ENCODE results near the gene RBBP5. TPM values are rescaled to one million over a fixed set of nuclear protein-coding genes. Genes with fewer than 3 reads are reported as not detected.

RBBP5 gene
- polyA plus RNA-seq, 1 donor from 2014 or later, result 19.0 TPM

DNA sequence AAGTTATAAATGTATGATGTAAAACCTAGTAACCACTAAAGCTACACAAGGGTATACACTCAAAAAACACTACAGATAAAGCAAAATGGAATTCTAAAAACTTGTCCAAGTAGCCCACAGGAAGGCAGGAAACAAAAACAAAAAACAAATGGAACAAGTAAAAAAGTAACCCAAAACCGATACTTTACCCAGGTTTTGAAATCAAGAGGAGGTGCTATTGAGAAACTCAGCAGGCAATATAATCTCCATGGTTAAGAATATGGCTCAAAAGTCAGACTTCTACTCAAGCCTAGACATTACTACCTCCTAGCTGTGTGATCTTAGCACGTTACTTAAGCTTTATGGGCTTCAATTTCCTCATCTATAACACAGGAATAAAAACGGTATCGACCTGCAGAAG is 13.3 kb downstream of the RBBP5 start:
- H3K36me3 Mint-ChIP-seq, result peaks cover 9% of the 10 kb centered on the region
- no peaks in the 10 kb centered on the region for H3K27me3 Mint-ChIP-seq
- H3K4me1 Mint-ChIP-seq, result peaks cover 14 to 25% (median 18%) of the 10 kb centered on the region in 3 donors
- peak overlapping the region in 1 of 3 donors; percentile 36 for H3K27ac Mint-ChIP-seq
- H3K9me3 Mint-ChIP-seq, result no peaks in the 10 kb centered on the region
- no peak overlapping the region for H3K4me3 Mint-ChIP-seq

- Mint-ChIP-seq H3K36me3 (peaks cover 6% of the 10 kb centered on the region), H3K4me1 (peaks cover 11 to 22% (median 15%) of the 10 kb centered on the region in 3 donors), H3K4me3 (no peak overlapping the region), H3K9me3 (no peaks in the 10 kb centered on the region), H3K27ac (no peak overlapping the region), H3K27me3 (no peaks in the 10 kb centered on the region)
Observed at GRCh38 chr1:205107327-205107726, 14.5 kb downstream of the RBBP5 start.

- Mint-ChIP-seq H3K4me1 (peaks cover 0 to 9% (median 2%) of the 10 kb centered on the region in 3 donors), H3K9me3 (no peaks in the 10 kb centered on the region), H3K4me3 (no peak overlapping the region), H3K27me3 (no peaks in the 10 kb centered on the region), H3K27ac (peak overlapping the region in 1 of 3 donors; percentile 36), H3K36me3 (peaks cover 6% of the 10 kb centered on the region)
Observed at GRCh38 chr1:205102404-205102803, 19.4 kb downstream of the RBBP5 start.

DNA sequence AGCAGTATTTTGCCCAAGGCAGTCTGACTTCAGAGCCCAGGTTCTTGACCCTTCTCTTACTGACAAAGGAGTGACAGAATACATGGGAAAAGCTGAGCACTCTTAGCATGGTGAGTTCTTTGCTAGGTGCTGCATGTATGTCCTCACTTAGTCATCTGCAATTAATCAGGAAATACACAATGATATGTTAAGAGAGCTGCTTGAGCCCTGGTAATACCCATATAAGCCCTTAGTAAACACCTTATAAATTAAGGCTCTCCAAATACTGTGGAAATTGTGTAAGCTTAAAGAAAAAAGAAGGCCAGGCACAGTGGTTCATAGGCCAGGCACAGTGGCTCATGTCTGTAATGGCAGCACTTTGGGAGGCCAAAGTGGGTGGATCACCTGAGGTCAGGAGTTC is 23.5 kb downstream of the RBBP5 start:
- peak overlapping the region in 1 of 3 donors; percentile 10 for H3K27ac Mint-ChIP-seq
- H3K27me3 Mint-ChIP-seq, result no peaks in the 10 kb centered on the region
- H3K9me3 Mint-ChIP-seq, result no peaks in the 10 kb centered on the region
- H3K4me3 Mint-ChIP-seq, result peak overlapping the region in 1 of 4 donors; percentile 28
- H3K36me3 Mint-ChIP-seq, result peaks cover 10% of the 10 kb centered on the region
- H3K4me1 Mint-ChIP-seq, result no peaks in the 10 kb centered on the region

- no peaks in the 10 kb centered on the region for H3K27me3 Mint-ChIP-seq
- H3K9me3 Mint-ChIP-seq, result no peaks in the 10 kb centered on the region
- peaks cover 5% of the 10 kb centered on the region for H3K36me3 Mint-ChIP-seq
- H3K4me3 Mint-ChIP-seq, result no peak overlapping the region
- no peak overlapping the region for H3K27ac Mint-ChIP-seq
- H3K4me1 Mint-ChIP-seq, result no peaks in the 10 kb centered on the region
Observed at GRCh38 chr1:205095422-205095821, 26.4 kb downstream of the RBBP5 start.

DNA sequence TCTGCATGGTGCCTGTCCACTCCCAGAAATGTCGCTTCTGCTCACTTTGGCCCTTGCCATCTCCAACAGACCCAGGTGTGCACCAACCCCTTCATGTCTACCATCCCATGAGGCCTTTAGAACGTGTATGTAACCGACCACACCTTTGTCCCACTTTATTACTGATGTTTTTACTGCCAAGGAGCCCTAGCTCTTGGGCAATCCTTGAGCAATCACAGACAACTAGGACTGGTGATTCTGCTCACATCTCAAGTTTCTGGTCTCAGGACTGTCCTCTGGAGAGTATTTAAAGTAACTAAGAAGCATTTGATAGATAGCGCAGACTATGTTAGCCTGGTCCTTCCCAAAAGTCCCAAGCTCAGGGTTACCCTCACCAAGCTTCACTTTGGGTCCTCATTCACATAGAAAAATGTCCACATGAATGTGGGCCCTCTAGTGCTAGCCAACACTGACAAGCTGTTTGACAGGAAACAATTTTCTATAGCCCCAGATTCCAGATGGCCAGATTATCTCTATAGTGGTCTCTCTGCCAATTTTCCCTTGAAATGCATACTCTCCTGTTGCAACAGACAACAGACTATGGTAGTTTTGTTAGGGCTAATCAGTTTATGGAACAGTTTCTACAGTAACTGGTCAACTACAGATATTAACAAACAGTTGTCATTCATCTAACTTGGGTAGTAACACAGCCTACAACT is 30.6 kb downstream of the RBBP5 start:
- Mint-ChIP-seq H3K27me3 (no peaks in the 10 kb centered on the region), H3K4me3 (no peak overlapping the region), H3K9me3 (no peaks in the 10 kb centered on the region), H3K4me1 (no peaks in the 10 kb centered on the region), H3K27ac (no peak overlapping the region), H3K36me3 (peaks cover 5% of the 10 kb centered on the region)

- H3K9me3 Mint-ChIP-seq, result no peaks in the 10 kb centered on the region
- H3K4me3 Mint-ChIP-seq, result no peak overlapping the region
- H3K4me1 Mint-ChIP-seq, result no peaks in the 10 kb centered on the region
- H3K27ac Mint-ChIP-seq, result no peak overlapping the region
- no peaks in the 10 kb centered on the region for H3K27me3 Mint-ChIP-seq
- H3K36me3 Mint-ChIP-seq, result peaks cover 1% of the 10 kb centered on the region
Observed at GRCh38 chr1:205088341-205088740, 33.4 kb downstream of the RBBP5 start.

- H3K27me3 Mint-ChIP-seq, result no peaks in the 10 kb centered on the region
- H3K4me3 Mint-ChIP-seq, result no peak within 1 kb of the TSS
- peak within 1 kb of the TSS in 1 of 3 donors; percentile 23 for H3K27ac Mint-ChIP-seq
- H3K36me3 Mint-ChIP-seq, result peaks cover 1% of the 10 kb centered on the region
- no peaks in the 10 kb centered on the region for H3K4me1 Mint-ChIP-seq
- no peaks in the 10 kb centered on the region for H3K9me3 Mint-ChIP-seq
Observed at GRCh38 chr1:205084360-205084759, 37.4 kb downstream of the RBBP5 start, which contains the start of gene TMEM81. Gene TMEM81, minus strand, starts transcription at chr1:205084460. Its CDS starts 140 bp downstream, at chr1:205084320.

- H3K27me3 Mint-ChIP-seq, result no peaks in the 10 kb centered on the region
- no peak overlapping the region for H3K4me3 Mint-ChIP-seq
- H3K36me3 Mint-ChIP-seq, result no peaks in the 10 kb centered on the region
- no peak overlapping the region for H3K27ac Mint-ChIP-seq
- no peaks in the 10 kb centered on the region for H3K4me1 Mint-ChIP-seq
- H3K9me3 Mint-ChIP-seq, result no peaks in the 10 kb centered on the region
Observed at GRCh38 chr1:205082431-205082830, 39.3 kb downstream of the RBBP5 start.

GRCh38 chr1:205077934-205078311 is 43.9 kb downstream of the RBBP5 start:
- Mint-ChIP-seq H3K9me3 (no peaks in the 10 kb centered on the region), H3K27ac (no peak overlapping the region), H3K4me1 (no peaks in the 10 kb centered on the region), H3K27me3 (no peaks in the 10 kb centered on the region), H3K36me3 (no peaks in the 10 kb centered on the region), H3K4me3 (no peak overlapping the region)

DNA sequence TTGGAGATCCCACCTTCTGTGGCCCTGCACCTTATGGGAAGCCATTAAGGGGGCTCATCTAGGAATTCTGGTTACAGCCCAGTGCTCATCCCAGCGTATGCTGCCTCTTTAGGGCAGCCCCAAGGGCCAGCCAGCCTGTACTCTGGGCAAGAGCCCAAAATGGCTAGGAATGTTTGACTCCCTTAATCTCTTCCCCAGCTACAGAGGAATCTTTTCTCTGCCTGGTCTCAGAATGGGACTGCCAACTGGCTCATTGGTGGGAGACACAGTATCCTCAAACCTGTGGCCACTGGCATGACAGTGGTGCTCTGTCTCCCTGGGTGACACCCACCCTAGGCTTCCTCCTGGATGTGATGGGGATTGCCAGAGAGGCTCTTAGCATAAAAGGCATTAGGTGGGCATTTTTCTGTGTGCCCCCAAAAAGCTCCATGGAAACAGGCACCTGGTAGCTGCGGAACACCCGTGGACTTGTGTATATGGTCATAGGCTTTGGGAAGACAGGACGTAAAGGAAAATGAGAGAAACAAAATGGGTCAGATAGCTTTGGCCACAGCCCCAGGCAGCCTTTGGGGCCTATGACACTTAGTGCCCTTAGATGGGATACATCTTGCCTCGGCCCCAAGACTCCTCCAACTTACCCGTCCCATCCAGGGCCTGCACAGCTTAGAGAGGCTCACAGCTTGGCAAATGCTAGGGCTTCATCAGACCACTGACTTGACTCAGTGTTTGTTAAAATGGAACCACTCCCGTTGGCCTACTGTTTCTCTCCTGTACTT is 44.4 kb downstream of the RBBP5 start:
- Mint-ChIP-seq H3K27ac (no peak overlapping the region), H3K27me3 (no peaks in the 10 kb centered on the region), H3K4me1 (no peaks in the 10 kb centered on the region), H3K36me3 (no peaks in the 10 kb centered on the region), H3K9me3 (no peaks in the 10 kb centered on the region), H3K4me3 (no peak overlapping the region)

DNA sequence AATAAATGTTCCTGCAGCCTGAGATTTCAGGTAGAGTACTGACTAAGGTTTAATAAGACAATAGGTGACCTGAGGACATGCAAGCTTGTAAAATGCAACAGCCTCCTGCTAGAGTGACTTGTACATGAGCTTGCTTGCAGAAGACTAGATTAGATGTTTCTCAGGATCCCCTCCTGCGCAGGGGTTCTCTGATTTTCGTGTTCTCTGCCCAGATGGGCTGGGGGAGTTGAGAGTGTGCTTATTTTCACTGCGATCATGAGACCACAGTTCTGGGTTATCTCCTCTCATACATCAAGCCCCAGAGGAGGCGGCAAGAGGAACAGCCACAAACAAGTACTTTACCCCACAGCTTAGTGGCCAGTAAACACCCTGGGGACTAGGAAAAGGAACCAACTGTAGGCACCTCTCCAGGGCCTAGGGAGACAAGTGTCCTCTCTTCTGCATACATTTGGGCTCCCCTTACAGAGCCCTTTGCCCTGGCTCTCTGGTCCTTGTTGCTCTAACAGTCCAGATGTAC is 45.5 kb downstream of the RBBP5 start:
- H3K9me3 Mint-ChIP-seq, result no peaks in the 10 kb centered on the region
- H3K27me3 Mint-ChIP-seq, result no peaks in the 10 kb centered on the region
- H3K36me3 Mint-ChIP-seq, result no peaks in the 10 kb centered on the region
- H3K27ac Mint-ChIP-seq, result no peak overlapping the region
- H3K4me1 Mint-ChIP-seq, result no peaks in the 10 kb centered on the region
- H3K4me3 Mint-ChIP-seq, result no peak overlapping the region

DNA sequence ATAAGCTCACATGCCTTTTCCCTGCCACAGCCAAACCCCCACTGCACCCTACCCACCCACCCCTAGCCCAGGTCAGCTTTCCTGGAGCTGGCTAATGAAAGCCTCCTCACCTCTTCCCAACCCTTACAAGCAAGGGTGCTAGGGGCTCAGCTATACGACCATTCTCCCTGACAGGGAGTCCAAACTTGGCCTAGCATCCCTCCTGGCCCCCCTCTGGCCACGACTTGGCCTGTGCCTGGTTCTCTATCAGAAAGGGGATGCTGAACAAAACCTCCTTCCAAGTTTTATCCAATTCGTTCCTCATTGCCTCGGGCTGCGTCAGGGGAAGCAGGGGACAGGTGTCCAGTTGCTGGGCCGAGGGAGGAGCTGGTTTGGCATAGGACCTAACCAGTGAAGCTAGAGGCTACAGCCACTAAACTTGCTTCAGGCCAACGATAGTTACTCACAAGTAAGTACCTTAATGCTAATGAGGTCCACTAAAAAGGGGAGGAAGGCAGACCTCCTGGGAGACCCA is 46.1 kb downstream of the RBBP5 start:
- peaks cover 2% of the 10 kb centered on the region for H3K36me3 Mint-ChIP-seq
- no peaks in the 10 kb centered on the region for H3K27me3 Mint-ChIP-seq
- no peaks in the 10 kb centered on the region for H3K4me1 Mint-ChIP-seq
- H3K4me3 Mint-ChIP-seq, result no peak overlapping the region
- no peak overlapping the region for H3K27ac Mint-ChIP-seq
- no peaks in the 10 kb centered on the region for H3K9me3 Mint-ChIP-seq

DNA sequence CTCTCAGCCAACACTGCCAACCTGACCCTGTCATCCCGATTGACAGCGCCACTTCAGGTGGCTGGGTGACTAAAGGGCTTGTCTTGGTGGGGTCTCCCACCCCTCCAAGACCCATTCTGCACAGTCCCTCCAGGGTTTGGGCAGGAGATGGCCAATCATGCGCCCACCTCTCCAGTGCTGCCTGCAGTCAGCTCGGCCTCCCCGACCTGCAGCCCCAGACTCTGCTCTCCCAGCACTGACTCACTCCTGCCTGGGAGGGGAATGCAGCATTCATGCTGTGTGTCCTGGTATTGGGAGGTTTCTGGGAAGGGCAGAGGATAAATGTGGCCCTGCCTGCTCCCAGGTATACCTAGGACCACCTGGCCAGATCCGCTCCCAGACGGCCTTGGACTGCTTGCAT is 47.3 kb downstream of the RBBP5 start:
- Mint-ChIP-seq H3K4me3 (no peak overlapping the region), H3K27me3 (no peaks in the 10 kb centered on the region), H3K4me1 (no peaks in the 10 kb centered on the region), H3K27ac (no peak overlapping the region), H3K9me3 (no peaks in the 10 kb centered on the region), H3K36me3 (peaks cover 2% of the 10 kb centered on the region)

DNA sequence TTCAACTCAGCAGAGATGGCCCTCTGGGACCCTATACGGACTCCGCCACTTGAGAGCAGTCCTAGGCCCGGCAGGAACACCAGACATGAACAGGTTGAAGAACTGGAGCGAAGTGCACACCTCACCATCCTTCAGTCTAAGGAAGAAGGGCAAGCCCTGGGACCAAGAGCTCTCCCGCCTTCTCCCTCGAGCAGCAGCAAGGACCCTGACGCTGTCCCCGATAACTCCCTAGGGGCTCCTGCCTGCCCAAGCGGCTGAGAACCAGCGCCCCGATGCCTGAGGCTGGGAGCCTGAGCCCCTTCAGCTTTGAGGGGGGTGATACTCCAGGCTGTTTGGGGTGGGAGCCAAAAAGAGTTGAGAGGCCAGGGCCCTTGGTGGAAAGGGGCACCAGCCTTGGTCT is 47.7 kb downstream of the RBBP5 start:
- Mint-ChIP-seq H3K4me1 (no peaks in the 10 kb centered on the region), H3K27me3 (no peaks in the 10 kb centered on the region), H3K4me3 (no peak overlapping the region), H3K36me3 (peaks cover 2% of the 10 kb centered on the region), H3K9me3 (no peaks in the 10 kb centered on the region), H3K27ac (no peak overlapping the region)

All from IgD-negative memory B cell (primary cell).